A549 (cell line): Measurements from ENCODE around the gene CAMLG. TPM values are rescaled to one million over a fixed set of nuclear protein-coding genes. Genes with fewer than 3 reads are reported as not detected.

Experiments used
- ATAC-seq, 2 experiments: fragments of 200-7000 bp in 1 of 2; fragments of >200 bp in 1 of 2; cut with Nextera tagmentation in 1 of 2; cut with Tn5 transposase in 1 of 2; 3 replicates each; pipeline versions ENCODE4 v1.8.0 to v1.9.1; 2018 to 2020; ENCODE audit warnings: mild to moderate bottlenecking in 1 of 2, moderate library complexity in 1 of 2
- CTCF ChIA-PET: fragments of 300-600 bp; sonication (Branson Sonifier 250); formaldehyde crosslinking; extraction: SDS; loops from one replicate; lab custom pipeline; 2021; ENCODE audit warnings: antibody characterized with exemption, inconsistent platforms; lab: Yijun Ruan, JAX
- POLR2A ChIA-PET: fragments of 350-600 bp; formaldehyde crosslinking; extraction: SDS; loops from one replicate; lab custom pipeline; 2021; ENCODE audit warnings: antibody characterized with exemption, inconsistent platforms; lab: Yijun Ruan, JAX
- DNase-seq, 2 experiments: peaks; one replicate each; pipeline versions ENCODE4 v3.0.0 to v3.0.0-alpha.2; 2011 to 2016; ENCODE audit warnings: low read depth in 1 of 2, low spot score in 1 of 2
- FAIRE-seq: peaks from 2 replicates; lab custom pipeline; 2011; peaks lifted over from hg19 to GRCh38; lab: Jason Lieb, UNC
- H3K27ac ChIP-seq, 2 experiments: fragments of >200 bp; sonication (Bioruptor Twin); formaldehyde crosslinking; 3 replicates each; pipeline ENCODE4 v1.5.1; 2016 to 2017
- H3K4me1 ChIP-seq: fragments of >200 bp; sonication (Bioruptor Twin); formaldehyde crosslinking; 3 replicates; pipeline ENCODE4 v1.6.1; 2016
- H3K4me2 ChIP-seq: fragments of >200 bp; sonication (Bioruptor Twin); formaldehyde crosslinking; 3 replicates; pipeline ENCODE4 v1.6.1; 2016
- H3K4me3 ChIP-seq: fragments of >200 bp; sonication (Bioruptor Twin); formaldehyde crosslinking; 3 replicates; pipeline ENCODE4 v1.5.1; 2016
- H3K9me3 ChIP-seq: fragments of >200 bp; sonication (Bioruptor Twin); formaldehyde crosslinking; 3 replicates; pipeline ENCODE4 v1.6.1; 2016
- CBX2 ChIP-seq: fragments of 200-600 bp; sonication (generic); IDR thresholded peaks from 2 replicates; pipeline ENCODE4 v1.6.1; 2016; ENCODE audit warnings: low read depth, mild to moderate bottlenecking, borderline replicate concordance
- CEBPB ChIP-seq, 2 experiments: fragments of >200 bp in 1 of 2; sonication (Bioruptor Twin) in 1 of 2; formaldehyde crosslinking in 1 of 2; IDR thresholded peaks; 2 replicates each; pipeline ENCODE4 v1.6.1; 2012 to 2016
- CHD2 ChIP-seq: fragments of 150-350 bp; IDR thresholded peaks from 2 replicates; pipeline ENCODE4 v1.6.1; 2014; ENCODE audit warnings: low read length; ENCODE audit not compliant: partially characterized antibody
- CTCF ChIP-seq: fragments of >200 bp; sonication (Bioruptor Twin); formaldehyde crosslinking; IDR thresholded peaks from 3 replicates; pipeline ENCODE4 v1.5.1; 2016
- ESRRA ChIP-seq: fragments of 150-350 bp; IDR thresholded peaks from 2 replicates; pipeline ENCODE4 v1.6.1; 2014; ENCODE audit warnings: mild to moderate bottlenecking, low read length, borderline replicate concordance
- FOSL2 ChIP-seq, 2 experiments: fragments of 450-650 bp in 1 of 2; fragments of >200 bp in 1 of 2; sonication (Bioruptor Twin) in 1 of 2; formaldehyde crosslinking; IDR thresholded peaks; 2 replicates each; pipeline versions ENCODE4 v1.5.0 to v1.6.1; 2016 to 2020; ENCODE audit warnings: mild to moderate bottlenecking in 1 of 2, moderate library complexity in 1 of 2
- HOXB5 ChIP-seq: fragments of 250-450 bp; sonication (Bioruptor Pico); IDR thresholded peaks from 2 replicates; pipeline ENCODE4 v1.5.0; 2020; ENCODE audit warnings: mild to moderate bottlenecking, moderate library complexity
- MYC ChIP-seq: IDR thresholded peaks from 2 replicates; pipeline ENCODE4 v1.6.1; 2012; ENCODE audit warnings: mild to moderate bottlenecking, inconsistent platforms, low read length, improper control_type of control experiment, borderline replicate concordance
- NPAS2 ChIP-seq: fragments of 250-450 bp; sonication (Bioruptor Pico); IDR thresholded peaks from 2 replicates; pipeline ENCODE4 v1.8.0; 2022; ENCODE audit warnings: mild to moderate bottlenecking, moderate library complexity, borderline replicate concordance
- PBX3 ChIP-seq: IDR thresholded peaks from 2 replicates; pipeline ENCODE4 v1.6.1; 2012
- RAD21 ChIP-seq, 2 experiments: fragments of >200 bp in 1 of 2; sonication (Bioruptor Twin) in 1 of 2; formaldehyde crosslinking in 1 of 2; IDR thresholded peaks in 1 of 2; conservative IDR thresholded peaks in 1 of 2; 2 replicates in 1 of 2; 3 replicates in 1 of 2; pipeline ENCODE4 v1.6.1; 2012 to 2018; ENCODE audit warnings: inconsistent platforms in 1 of 2
- REST ChIP-seq: fragments of 200-600 bp; sonication (generic); IDR thresholded peaks from 2 replicates; pipeline ENCODE4 v1.6.1; 2016; ENCODE audit warnings: antibody characterized with exemption, mild to moderate bottlenecking, moderate library complexity
- RFX5 ChIP-seq: fragments of 450-650 bp; IDR thresholded peaks from 2 replicates; pipeline ENCODE4 v1.7.1; 2014; ENCODE audit warnings: antibody characterized with exemption, mild to moderate bottlenecking, moderate library complexity
- SREBF2 ChIP-seq: fragments of 450-650 bp; IDR thresholded peaks from 2 replicates; pipeline ENCODE4 v1.6.1; 2014; ENCODE audit warnings: mild to moderate bottlenecking, moderate library complexity
- ZC3H11A ChIP-seq: fragments of 450-650 bp; IDR thresholded peaks from 2 replicates; pipeline ENCODE4 v1.6.1; 2014; ENCODE audit warnings: antibody characterized with exemption, mild to moderate bottlenecking
- ZNF302 ChIP-seq: fragments of 250-450 bp; sonication (Bioruptor Pico); IDR thresholded peaks from 2 replicates; pipeline ENCODE4 v1.9.0; 2021; ENCODE audit warnings: inconsistent platforms, mild to moderate bottlenecking, moderate library complexity
- whole genome bisulfite sequencing: methylation state at CpG from one replicate; pipeline ENCODE4 v1.1.6; 2017; ENCODE audit errors: missing lambda C conversion rate; 5-methylcytosine and 5-hydroxymethylcytosine counted together
- polyA plus RNA-seq, 4 experiments: library from polyadenylated mRNA; depleted of rRNA in 3 of 4; stranded (reverse); fragments of >200 nt; fragmentation: RNase III in 1 of 4; extraction: RNeasy Plus Mini Kit Qiagen cat#74134 plus additional on column Dnase treatment in 1 of 4; gene quantifications; 2 replicates in 3 of 4; 3 replicates in 1 of 4; pipeline ENCODE4 v1.2.3, GENCODE V29; 2011 to 2017
- TF ChIP-seq, protein P1 (sequence below): IDR thresholded peaks from 2 replicates; pipeline ENCODE4 v1.6.1; 2012
- TF ChIP-seq, protein P2 (sequence below): IDR thresholded peaks from 2 replicates; pipeline ENCODE4 v1.6.1; 2012; ENCODE audit warnings: low read depth, borderline replicate concordance

CAMLG gene
- polyA plus RNA-seq, 2 of the 4 experiments (the other 2 are of a cell fraction): 23.8 to 26.2 TPM

- peak; percentile 64 to 70 for DNase-seq
- POLR2A ChIA-PET: interaction anchor here (0.6 to 2.1 kb wide), 4 partner anchors 19 to 165 kb away, joined by 5 to 11 read pairs (median 8); partner anchors contain the start of genes DDX46 and PCBD2
- no peaks in the 10 kb centered on the region for H3K9me3 ChIP-seq
- peak overlapping the region; percentile 85 to 88 for H3K27ac ChIP-seq
- H3K4me1 ChIP-seq: peaks cover 13% of the 10 kb centered on the region; the same call in 2 of the 3 replicates
- peak overlapping the region; percentile 85 for H3K4me3 ChIP-seq
- 7% methylated on average over 21 of the region's 21 CpGs for WGBS
- no peak for FAIRE-seq
- CTCF ChIA-PET: interaction anchor here (0.6 to 4.8 kb wide), 22 partner anchors 10 to 437 kb away, joined by 3 to 51 read pairs (median 3); partner anchors contain the start of genes C5orf24, DDX46 and PCBD2
- H3K4me2 ChIP-seq: peak overlapping the region; percentile 86
- peak; percentile 73 to 82 for ATAC-seq
- TF ChIP-seq RAD21 (conservative IDR thresholded peaks at IDR 0.05 in 1 of 2, IDR thresholded peaks at IDR 0.05 in 1 of 2) (peak in 1 of 2 experiments; percentile 15; a peak in 1 of 5 replicates), REST (no peak), CEBPB (IDR thresholded peaks at IDR 0.05) (0 out of 4 replicates have a peak, but pooled peaks of 1 of the 2 experiments have one; percentile 2), ZC3H11A (no peak), HOXB5 (CRISPR knock-in tag) (0 out of 2 replicates have a peak, but pooled peaks have one; percentile 10), PBX3 (no peak), RFX5 (no peak), CTCF (peak; percentile 34), CBX2 (no peak), NPAS2 (CRISPR knock-in tag) (no peak), FOSL2 (IDR thresholded peaks at IDR 0.05) (no peak), FOSL2 (CRISPR knock-in tag; IDR thresholded peaks at IDR 0.05) (no peak), ZNF302 (no peak), ESRRA (no peak)
- TF ChIP-seq, protein P1, sequence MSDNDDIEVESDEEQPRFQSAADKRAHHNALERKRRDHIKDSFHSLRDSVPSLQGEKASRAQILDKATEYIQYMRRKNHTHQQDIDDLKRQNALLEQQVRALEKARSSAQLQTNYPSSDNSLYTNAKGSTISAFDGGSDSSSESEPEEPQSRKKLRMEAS: peak; percentile 57; the same call in 1 of the 2 replicates
- TF ChIP-seq, protein P2, sequence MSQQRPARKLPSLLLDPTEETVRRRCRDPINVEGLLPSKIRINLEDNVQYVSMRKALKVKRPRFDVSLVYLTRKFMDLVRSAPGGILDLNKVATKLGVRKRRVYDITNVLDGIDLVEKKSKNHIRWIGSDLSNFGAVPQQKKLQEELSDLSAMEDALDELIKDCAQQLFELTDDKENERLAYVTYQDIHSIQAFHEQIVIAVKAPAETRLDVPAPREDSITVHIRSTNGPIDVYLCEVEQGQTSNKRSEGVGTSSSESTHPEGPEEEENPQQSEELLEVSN: peak; percentile 89; the same call in 1 of the 2 replicates
Measured at GRCh38 chr5:134738963-134739661, 764 bp downstream of the CAMLG start.

DNA sequence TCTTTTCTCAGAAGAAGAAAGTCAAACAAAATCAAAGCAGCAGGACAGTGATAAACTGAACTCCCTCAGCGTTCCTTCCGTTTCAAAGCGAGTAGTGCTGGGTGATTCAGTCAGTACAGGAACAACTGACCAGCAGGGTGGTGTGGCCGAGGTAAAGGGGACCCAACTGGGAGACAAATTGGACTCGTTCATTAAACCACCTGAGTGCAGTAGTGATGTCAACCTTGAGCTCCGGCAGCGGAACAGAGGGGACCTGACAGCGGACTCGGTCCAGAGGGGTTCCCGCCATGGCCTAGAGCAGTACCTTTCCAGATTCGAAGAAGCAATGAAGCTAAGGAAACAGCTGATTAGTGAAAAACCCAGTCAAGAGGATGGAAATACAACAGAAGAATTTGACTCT is 2.7 kb downstream of the CAMLG start:
- no peak for TF ChIP-seq CHD2
- TF ChIP-seq SREBF2: no peak
- no peak for TF ChIP-seq MYC
- TF ChIP-seq, protein P2: no peak
- no peaks in the 10 kb centered on the region for H3K9me3 ChIP-seq
- no peak overlapping the region for H3K4me2 ChIP-seq
- ATAC-seq: no peak
- 88% methylated on average over 11 of the region's 11 CpGs for WGBS
- ChIA-PET CTCF (interaction anchor here (1.1 to 4.8 kb wide), 5 partner anchors 10 to 440 kb away, joined by 3 to 51 read pairs (median 3); partner anchors contain the start of genes DDX46 and PCBD2), POLR2A (interaction anchor here (2.1 kb wide), 1 partner anchor 17 kb away, joined by 9 read pairs; the partner anchor contains the start of gene DDX46)
- DNase-seq: no peak
- H3K27ac ChIP-seq: no peak overlapping the region
- peaks cover 13% of the 10 kb centered on the region; the same call in 2 of the 3 replicates for H3K4me1 ChIP-seq
- H3K4me3 ChIP-seq: no peak overlapping the region
- no peak for FAIRE-seq
